HEK293 (cell line): ENCODE results near the gene DLGAP4.

Source experiments
- CTCF ChIA-PET: fragments of 350-600 bp; formaldehyde crosslinking; extraction: SDS; loops from one replicate; lab custom pipeline; 2021; ENCODE audit warnings: antibody characterized with exemption; lab: Yijun Ruan, JAX
- POLR2A ChIA-PET: fragments of 300-600 bp; formaldehyde crosslinking; extraction: SDS; loops from one replicate; lab custom pipeline; 2020; ENCODE audit warnings: antibody characterized with exemption, inconsistent platforms; lab: Yijun Ruan, JAX
- H3K27ac ChIP-seq: fragments of 200-500 bp; sonication (Bioruptor generic); 2 replicates; pipeline ENCODE4 v1.5.1; 2014; ENCODE audit warnings: low read depth, low read length, control low read depth, inconsistent platforms; ENCODE audit errors: extremely low read depth
- H3K36me3 ChIP-seq, 2 experiments: fragments of 200-500 bp in 1 of 2; sonication (Bioruptor generic) in 1 of 2; 1 replicate in 1 of 2; 2 replicates in 1 of 2; pipeline ENCODE4 v1.5.1; 2014 to 2017; ENCODE audit warnings: inconsistent platforms in 2 of 2, low read length in 2 of 2; ENCODE audit not compliant: control insufficient read depth in 2 of 2, insufficient read depth in 1 of 2
- H3K4me1 ChIP-seq: fragments of 200-500 bp; sonication (Bioruptor generic); 2 replicates; pipeline ENCODE4 v1.5.1; 2014; ENCODE audit warnings: mild to moderate bottlenecking, low read length, inconsistent platforms; ENCODE audit not compliant: control insufficient read depth, insufficient read depth
- H3K4me3 ChIP-seq: 2 replicates; pipeline ENCODE4 v1.5.1; 2011; ENCODE audit warnings: low read depth, mild to moderate bottlenecking, control low read depth, low read length, moderate library complexity
- H3K9me3 ChIP-seq: fragments of 200-500 bp; sonication (Bioruptor generic); 2 replicates; pipeline ENCODE4 v1.5.1; 2014; ENCODE audit warnings: low read depth, low read length, inconsistent platforms; ENCODE audit not compliant: control insufficient read depth, insufficient read depth
- AEBP2 ChIP-seq: fragments of 450-650 bp; formaldehyde crosslinking; IDR thresholded peaks from 2 replicates; pipeline ENCODE4 v1.5.1; 2016; ENCODE audit warnings: missing biosample characterization, missing genetic modification characterization, borderline replicate concordance
- ATF2 ChIP-seq: fragments of 450-650 bp; formaldehyde crosslinking; IDR thresholded peaks from 2 replicates; pipeline ENCODE4 v1.5.1; 2016; ENCODE audit warnings: missing biosample characterization, missing genetic modification characterization, low read depth
- KLF7 ChIP-seq: fragments of 450-650 bp; formaldehyde crosslinking; IDR thresholded peaks from 2 replicates; pipeline ENCODE4 v1.5.1; 2016; ENCODE audit warnings: missing biosample characterization, missing genetic modification characterization, borderline replicate concordance
- KLF9 ChIP-seq: fragments of 450-650 bp; formaldehyde crosslinking; IDR thresholded peaks from 2 replicates; pipeline ENCODE4 v1.5.1; 2016; ENCODE audit warnings: missing biosample characterization, missing genetic modification characterization, low read depth
- PATZ1 ChIP-seq: fragments of 450-650 bp; formaldehyde crosslinking; IDR thresholded peaks from 2 replicates; pipeline ENCODE4 v1.5.1; 2016; ENCODE audit warnings: missing biosample characterization, missing genetic modification characterization
- PRDM2 ChIP-seq: fragments of 450-650 bp; formaldehyde crosslinking; IDR thresholded peaks from 2 replicates; pipeline ENCODE4 v1.5.1; 2016; ENCODE audit warnings: missing biosample characterization, missing genetic modification characterization, borderline replicate concordance
- ZBTB1 ChIP-seq: fragments of 450-650 bp; formaldehyde crosslinking; IDR thresholded peaks from 2 replicates; pipeline ENCODE4 v1.5.1; 2016; ENCODE audit warnings: missing biosample characterization, missing genetic modification characterization
- ZBTB6 ChIP-seq: fragments of 450-650 bp; formaldehyde crosslinking; IDR thresholded peaks from 2 replicates; pipeline ENCODE4 v1.5.1; 2017; ENCODE audit warnings: missing biosample characterization, missing genetic modification characterization
- ZFP3 ChIP-seq: fragments of 450-650 bp; formaldehyde crosslinking; IDR thresholded peaks from 2 replicates; pipeline ENCODE4 v1.5.1; 2016; ENCODE audit warnings: low read depth, missing biosample characterization, missing genetic modification characterization
- ZNF239 ChIP-seq: fragments of 450-650 bp; formaldehyde crosslinking; IDR thresholded peaks from 2 replicates; pipeline ENCODE4 v1.5.1; 2016; ENCODE audit warnings: missing biosample characterization, missing genetic modification characterization
- ZNF324 ChIP-seq: fragments of 450-650 bp; formaldehyde crosslinking; IDR thresholded peaks from 2 replicates; pipeline ENCODE4 v1.5.1; 2016; ENCODE audit warnings: missing biosample characterization, missing genetic modification characterization
- ZNF513 ChIP-seq: fragments of 450-650 bp; IDR thresholded peaks from 2 replicates; pipeline ENCODE4 v1.5.1; 2018; ENCODE audit warnings: missing biosample characterization, missing genetic modification characterization
- ZNF571 ChIP-seq: fragments of 450-650 bp; formaldehyde crosslinking; IDR thresholded peaks from 2 replicates; pipeline ENCODE4 v1.5.0; 2017; ENCODE audit warnings: missing biosample characterization, missing genetic modification characterization
- ZNF596 ChIP-seq: fragments of 450-650 bp; IDR thresholded peaks from 2 replicates; pipeline ENCODE4 v1.5.0; 2018; ENCODE audit warnings: missing biosample characterization, mild to moderate bottlenecking, missing genetic modification characterization, moderate library complexity
- ZNF639 ChIP-seq: fragments of 450-650 bp; formaldehyde crosslinking; IDR thresholded peaks from 2 replicates; pipeline ENCODE4 v1.5.1; 2016; ENCODE audit warnings: missing biosample characterization, missing genetic modification characterization
- ZNF660 ChIP-seq: fragments of 450-650 bp; IDR thresholded peaks from 2 replicates; pipeline ENCODE4 v1.5.1; 2018; ENCODE audit warnings: missing biosample characterization, mild to moderate bottlenecking, missing genetic modification characterization
- ZNF701 ChIP-seq: fragments of 450-650 bp; formaldehyde crosslinking; IDR thresholded peaks from 2 replicates; pipeline ENCODE4 v1.5.1; 2016; ENCODE audit warnings: missing biosample characterization, missing genetic modification characterization
- ZNF76 ChIP-seq: fragments of 450-650 bp; formaldehyde crosslinking; IDR thresholded peaks from 2 replicates; pipeline ENCODE4; 2016; ENCODE audit warnings: low read depth, missing biosample characterization, missing genetic modification characterization, borderline replicate concordance
- ZNF785 ChIP-seq: fragments of 450-650 bp; formaldehyde crosslinking; IDR thresholded peaks from 2 replicates; pipeline ENCODE4 v1.5.1; 2016; ENCODE audit warnings: missing biosample characterization, missing genetic modification characterization

Gene DLGAP4

GRCh38 chr20:36424314-36424713, 118.2 kb downstream of the DLGAP4 start:
- POLR2A ChIA-PET: no interaction called here
- no peaks in the 10 kb centered on the region for H3K9me3 ChIP-seq
- H3K36me3 ChIP-seq: no peaks in the 10 kb centered on the region
- no peaks in the 10 kb centered on the region for H3K4me1 ChIP-seq
- CTCF ChIA-PET: interaction anchor here (0.6 to 1.8 kb wide), 2 partner anchors 15 to 151 kb away, joined by 3 to 4 read pairs; no protein-coding TSS in a partner anchor
- no peak for TF ChIP-seq KLF9 (tag by site-specific recombination)
- TF ChIP-seq AEBP2 (tag by site-specific recombination): no peak
- H3K27ac ChIP-seq: no peak overlapping the region
- no peak overlapping the region for H3K4me3 ChIP-seq

GRCh38 chr20:36425166-36425565, 119.0 kb downstream of the DLGAP4 start:
- Histone ChIP-seq H3K27ac (no peak overlapping the region), H3K36me3 (no peaks in the 10 kb centered on the region), H3K4me3 (no peak overlapping the region), H3K4me1 (no peaks in the 10 kb centered on the region), H3K9me3 (no peaks in the 10 kb centered on the region)
- CTCF ChIA-PET: interaction anchor here (0.6 to 1.8 kb wide), 2 partner anchors 14 to 26 kb away, joined by 3 read pairs; no protein-coding TSS in a partner anchor
- POLR2A ChIA-PET: no interaction called here
- TF ChIP-seq ZNF785 (tag by site-specific recombination): no peak
- no peak for TF ChIP-seq ZBTB6 (tag by site-specific recombination)
- TF ChIP-seq ZFP3 (tag by site-specific recombination): no peak
- TF ChIP-seq ZNF660 (tag by site-specific recombination): no peak
- no peak for TF ChIP-seq PATZ1 (tag by site-specific recombination)
- no peak for TF ChIP-seq ZNF571
- no peak for TF ChIP-seq ZNF324 (tag by site-specific recombination)
- TF ChIP-seq ATF2 (tag by site-specific recombination): no peak
- TF ChIP-seq KLF7: no peak
- no peak for TF ChIP-seq ZNF76
- TF ChIP-seq ZNF596 (tag by site-specific recombination): no peak
- no peak for TF ChIP-seq ZNF639 (tag by site-specific recombination)
- TF ChIP-seq PRDM2: no peak
- no peak for TF ChIP-seq ZNF701 (tag by site-specific recombination)
- no peak for TF ChIP-seq ZNF513 (tag by site-specific recombination)
- TF ChIP-seq ZBTB1 (tag by site-specific recombination): no peak
- no peak for TF ChIP-seq ZNF239
